Kidney (tissue), 14 donors: ENCODE data around the gene TINAGL1. TPM values are rescaled to one million over a fixed set of nuclear protein-coding genes. Genes with fewer than 3 reads are reported as not detected.

Experiments
- DNase-seq, 5 donors: peaks; one replicate each; pipeline ENCODE4 v3.0.0-alpha.2; 2013 to 2020
- FAIRE-seq: peaks from 2 replicates; lab custom pipeline; 2012; peaks lifted over from hg19 to GRCh38; lab: Jason Lieb, UNC
- H3K27ac ChIP-seq, 2 donors: one replicate each; pipeline ENCODE4 v1.7.0; 2013; ENCODE audit warnings: low read depth in 2 of 2, low read length in 2 of 2, inconsistent platforms in 1 of 2
- H3K27me3 ChIP-seq: one replicate; pipeline ENCODE4 v1.7.1; 2013; ENCODE audit warnings: low read length, inconsistent platforms; ENCODE audit not compliant: control insufficient read depth, insufficient read depth
- H3K36me3 ChIP-seq, 3 donors: one replicate each; pipeline versions ENCODE4 v1.7.0 to v1.7.1; 2013; ENCODE audit warnings: low read length in 3 of 3, control low read depth in 1 of 3, inconsistent platforms in 1 of 3; ENCODE audit not compliant: insufficient read depth in 3 of 3, control insufficient read depth in 2 of 3
- H3K4me1 ChIP-seq, 3 donors: one replicate each; pipeline versions ENCODE4 v1.7.0 to v1.7.1; 2013; ENCODE audit warnings: low read length in 3 of 3, inconsistent platforms in 1 of 3, low read depth in 1 of 3; ENCODE audit not compliant: control insufficient read depth in 2 of 3, insufficient read depth in 2 of 3
- H3K4me3 ChIP-seq, 3 donors: one replicate each; pipeline versions ENCODE4 v1.7.0 to v1.8.1; 2013; ENCODE audit warnings: low read length in 3 of 3, control low read depth in 1 of 3, inconsistent platforms in 1 of 3
- H3K9ac ChIP-seq, 3 donors: one replicate each; pipeline versions ENCODE4 v1.7.0 to v1.7.1; 2013; ENCODE audit warnings: low read length in 3 of 3, control low read depth in 1 of 3, inconsistent platforms in 1 of 3
- H3K9me3 ChIP-seq, 3 donors: one replicate each; pipeline versions ENCODE4 v1.7.0 to v1.7.1; 2013; ENCODE audit warnings: low read length in 3 of 3, control low read depth in 1 of 3, inconsistent platforms in 1 of 3; ENCODE audit not compliant: control insufficient read depth in 2 of 3, insufficient read depth in 1 of 3
- intact Hi-C: fragments of 100-400 bp; cut with DNase I; formaldehyde crosslinking; loops from one replicate; pipeline ENCODE4 v1.11.1; 2022
- polyA plus RNA-seq: library from polyadenylated mRNA; stranded (reverse); fragments of 350-450 nt; fragmentation: Illumina TruSeq; extraction: RNeasy Lipid Tissue Mini Kit (QIAGEN cat#74804); gene quantifications from one replicate; pipeline ENCODE4 v1.2.3, GENCODE V29; 2014; ENCODE audit warnings: low read depth, low replicate concordance; ENCODE audit not compliant: insufficient read depth
- total RNA-seq: library from RNA; stranded (reverse); fragmentation: NEBNext Ultra II Directional; extraction: Animal tissue kit (Norgen Biotek cat#: 25700); gene quantifications from one replicate; pipeline ENCODE4 v1.2.1, GENCODE V29; 2021
- TF ChIP-seq, protein P1 (sequence below): IDR thresholded peaks from 3 replicates; pipeline ENCODE4 v1.5.1; 2012; ENCODE audit warnings: mild to moderate bottlenecking, moderate library complexity, borderline replicate concordance; ENCODE audit not compliant: insufficient read depth; ENCODE audit errors: extremely low read depth
- donor health status: control.
- donor health status: control.
- donor health status: control.
- donor health status: control.
- donor health status: control.
- donor health status: DM: yes; HTN: yes; CAD: no.
- donor health status: Normal renal cell carcinoma (clear cell type).

Gene TINAGL1
- total and polyA plus RNA-seq, 2 donors from 2014 or later = 171 to 246 TPM

DNA sequence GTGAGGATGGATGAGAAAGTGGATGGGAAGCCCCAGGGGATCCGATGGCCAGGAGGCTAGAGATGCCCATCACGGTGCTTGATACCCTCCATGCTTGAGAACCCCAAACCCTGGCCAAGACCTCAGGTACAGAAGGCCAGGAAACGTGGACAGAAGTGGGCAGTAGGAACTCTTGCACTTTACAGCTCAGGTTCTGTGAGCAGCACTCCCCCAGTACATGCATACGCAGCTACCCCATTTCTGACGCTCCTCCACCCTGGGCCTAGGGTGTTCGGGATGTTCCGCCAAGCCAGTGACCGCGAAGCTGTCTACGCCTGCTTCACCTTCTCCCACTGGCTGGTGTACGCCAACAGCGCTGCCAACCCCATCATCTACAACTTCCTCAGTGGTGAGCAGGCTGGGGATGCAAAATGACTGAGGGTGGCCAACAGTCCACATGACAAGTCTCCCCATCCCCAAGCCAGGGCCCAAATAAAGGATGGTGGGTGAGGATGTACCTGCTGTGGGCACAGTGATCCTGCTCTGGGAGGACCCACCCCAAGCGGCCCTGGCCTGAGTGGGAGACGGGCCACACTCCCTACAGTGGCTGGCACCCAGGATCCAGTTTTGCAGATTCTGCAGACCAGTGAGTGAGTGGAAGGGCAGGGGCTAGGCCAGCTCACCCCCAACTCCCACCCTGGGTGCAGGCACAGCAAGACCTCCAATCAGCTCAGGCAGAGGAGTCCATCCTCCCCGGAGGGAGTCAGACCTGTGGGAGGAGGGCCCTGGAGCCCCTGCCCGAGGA lies 48.6 kb downstream of the TINAGL1 start:
- FAIRE-seq = no peak
- Histone ChIP-seq H3K9me3 (no peaks in the 10 kb centered on the region), H3K27ac (no peak overlapping the region), H3K9ac (no peak overlapping the region), H3K4me1 (peaks cover 0 to 15% (median 0%) of the 10 kb centered on the region in 3 donors), H3K27me3 (no peaks in the 10 kb centered on the region), H3K4me3 (no peak overlapping the region), H3K36me3 (peaks cover 0 to 22% (median 6%) of the 10 kb centered on the region in 3 donors)
- no peak for DNase-seq
- intact Hi-C loops = no loop called here
- TF ChIP-seq, protein P1, sequence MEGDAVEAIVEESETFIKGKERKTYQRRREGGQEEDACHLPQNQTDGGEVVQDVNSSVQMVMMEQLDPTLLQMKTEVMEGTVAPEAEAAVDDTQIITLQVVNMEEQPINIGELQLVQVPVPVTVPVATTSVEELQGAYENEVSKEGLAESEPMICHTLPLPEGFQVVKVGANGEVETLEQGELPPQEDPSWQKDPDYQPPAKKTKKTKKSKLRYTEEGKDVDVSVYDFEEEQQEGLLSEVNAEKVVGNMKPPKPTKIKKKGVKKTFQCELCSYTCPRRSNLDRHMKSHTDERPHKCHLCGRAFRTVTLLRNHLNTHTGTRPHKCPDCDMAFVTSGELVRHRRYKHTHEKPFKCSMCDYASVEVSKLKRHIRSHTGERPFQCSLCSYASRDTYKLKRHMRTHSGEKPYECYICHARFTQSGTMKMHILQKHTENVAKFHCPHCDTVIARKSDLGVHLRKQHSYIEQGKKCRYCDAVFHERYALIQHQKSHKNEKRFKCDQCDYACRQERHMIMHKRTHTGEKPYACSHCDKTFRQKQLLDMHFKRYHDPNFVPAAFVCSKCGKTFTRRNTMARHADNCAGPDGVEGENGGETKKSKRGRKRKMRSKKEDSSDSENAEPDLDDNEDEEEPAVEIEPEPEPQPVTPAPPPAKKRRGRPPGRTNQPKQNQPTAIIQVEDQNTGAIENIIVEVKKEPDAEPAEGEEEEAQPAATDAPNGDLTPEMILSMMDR = no peak

DNA sequence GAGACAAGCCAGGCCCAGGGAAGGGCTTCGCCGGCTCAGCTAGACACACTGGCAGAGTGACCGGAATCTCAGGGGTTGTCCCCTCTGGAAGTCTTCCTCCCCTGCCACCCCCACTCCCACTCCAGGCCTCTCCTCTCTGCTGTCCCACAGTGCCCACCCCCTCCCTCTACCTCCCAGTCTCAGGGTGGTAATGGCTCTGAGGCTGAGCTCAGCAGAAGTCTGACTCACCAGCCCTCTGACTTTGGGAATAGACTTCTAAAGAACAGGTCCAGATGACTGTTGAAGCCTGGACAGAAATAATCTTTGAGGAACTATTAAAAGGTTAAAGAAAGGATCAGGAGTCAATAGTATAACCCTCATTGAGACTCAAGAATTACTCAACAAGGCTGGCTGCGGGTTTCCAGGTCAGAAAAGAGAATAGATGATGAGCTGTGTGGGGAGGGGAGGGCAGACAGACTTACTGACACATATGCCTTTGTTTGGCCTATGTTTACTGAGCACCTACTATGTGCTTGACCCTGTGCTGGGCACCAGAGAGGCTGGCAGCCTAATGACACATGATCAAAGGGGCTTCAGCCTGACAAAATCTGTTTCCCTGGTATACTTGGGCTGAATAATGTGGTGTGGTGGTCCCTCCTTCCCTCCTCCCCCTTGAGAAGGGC lies 49.4 kb downstream of the TINAGL1 start:
- TF ChIP-seq, protein P1 = no peak
- no peak overlapping the region for H3K27ac ChIP-seq

DNA sequence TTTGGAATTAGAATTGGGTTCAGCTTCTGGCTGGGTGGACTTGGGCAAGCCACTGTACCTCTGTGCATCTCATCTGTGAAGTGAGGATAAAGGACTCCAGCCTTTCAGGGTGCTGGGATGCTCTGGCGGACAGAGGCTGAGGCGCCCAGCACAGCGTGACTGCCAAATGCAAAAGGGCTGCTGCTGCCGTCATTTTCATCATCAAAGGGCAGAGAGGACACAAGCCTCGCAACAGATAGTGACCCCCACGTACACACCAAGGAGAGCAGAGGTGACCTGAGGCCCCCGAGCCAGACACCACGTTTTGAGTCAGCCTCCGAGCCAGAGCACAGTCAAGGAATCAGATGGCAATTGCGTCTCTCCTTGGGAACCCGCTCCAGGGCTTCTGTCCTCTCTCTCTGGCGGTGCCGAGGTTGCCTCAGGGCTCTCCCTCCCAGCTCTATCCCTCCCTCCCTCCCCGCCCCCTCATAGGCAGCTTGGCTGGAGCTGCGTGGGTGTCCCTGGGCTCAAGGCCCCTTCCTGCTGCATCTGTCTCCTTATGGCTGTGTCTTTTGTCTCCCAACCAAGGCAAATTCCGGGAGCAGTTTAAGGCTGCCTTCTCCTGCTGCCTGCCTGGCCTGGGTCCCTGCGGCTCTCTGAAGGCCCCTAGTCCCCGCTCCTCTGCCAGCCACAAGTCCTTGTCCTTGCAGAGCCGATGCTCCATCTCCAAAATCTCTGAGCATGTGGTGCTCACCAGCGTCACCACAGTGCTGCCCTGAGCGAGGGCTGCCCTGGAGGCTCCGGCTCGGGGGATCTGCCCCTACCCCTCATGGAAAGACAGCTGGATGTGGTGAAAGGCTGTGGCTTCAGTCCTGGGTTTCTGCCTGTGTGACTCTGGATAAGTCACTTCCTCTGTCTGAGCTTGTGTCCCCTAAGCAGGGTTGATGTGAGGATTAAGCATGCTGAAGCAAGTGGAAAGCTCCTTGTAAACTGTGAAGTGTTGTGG lies 50.2 kb downstream of the TINAGL1 start:
- Histone ChIP-seq H3K27me3 (no peaks in the 10 kb centered on the region), H3K4me3 (no peak overlapping the region), H3K36me3 (peaks cover 0 to 38% (median 20%) of the 10 kb centered on the region in 3 donors), H3K9ac (no peak overlapping the region), H3K9me3 (no peaks in the 10 kb centered on the region), H3K27ac (peak overlapping the region; percentile 58 to 76), H3K4me1 (peaks cover 0 to 15% (median 0%) of the 10 kb centered on the region in 3 donors)
- intact Hi-C loops = no loop called here
- TF ChIP-seq, protein P1 = no peak
- DNase-seq = peak in 1 of 5 donors; percentile 57
- FAIRE-seq = no peak

More for the DNA sequence above, 49.4 kb downstream of the TINAGL1 start:
- Histone ChIP-seq H3K9me3 (no peaks in the 10 kb centered on the region), H3K27me3 (no peaks in the 10 kb centered on the region), H3K9ac (no peak overlapping the region), H3K4me1 (peaks cover 0 to 15% (median 0%) of the 10 kb centered on the region in 3 donors), H3K36me3 (peaks cover 0 to 30% (median 13%) of the 10 kb centered on the region in 3 donors), H3K4me3 (no peak overlapping the region)
- FAIRE-seq (no peak), DNase-seq (no peak)
- intact Hi-C loops = no loop called here
